Ureter (tissue), 1 donor: ENCODE data around the gene ABCD1. TPM values are rescaled to one million over a fixed set of nuclear protein-coding genes. Genes with fewer than 3 reads are reported as not detected.
"Not testable (repeated sequence)": the region's sequence is repeated elsewhere in the genome, so short reads cannot be mapped to it uniquely, and the experiment has no call there.

Source experiments
- DNase-seq: peaks from one replicate; pipeline ENCODE4 v3.0.0-alpha.2; 2020; ENCODE audit warnings: low spot score
- total RNA-seq: library from RNA; stranded (reverse); gene quantifications from one replicate; pipeline ENCODE4 v1.2.4, GENCODE V29; 2023
- donor health status: DM: yes; HTN: yes; CAD: no.

Gene ABCD1
- total RNA-seq, 1 donor from 2014 or later = 15.1 TPM

- DNase-seq = not testable (repeated sequence)
These were observed 30.4 kb upstream of the ABCD1 start for GRCh38 chrX:153694256-153694655.

DNA sequence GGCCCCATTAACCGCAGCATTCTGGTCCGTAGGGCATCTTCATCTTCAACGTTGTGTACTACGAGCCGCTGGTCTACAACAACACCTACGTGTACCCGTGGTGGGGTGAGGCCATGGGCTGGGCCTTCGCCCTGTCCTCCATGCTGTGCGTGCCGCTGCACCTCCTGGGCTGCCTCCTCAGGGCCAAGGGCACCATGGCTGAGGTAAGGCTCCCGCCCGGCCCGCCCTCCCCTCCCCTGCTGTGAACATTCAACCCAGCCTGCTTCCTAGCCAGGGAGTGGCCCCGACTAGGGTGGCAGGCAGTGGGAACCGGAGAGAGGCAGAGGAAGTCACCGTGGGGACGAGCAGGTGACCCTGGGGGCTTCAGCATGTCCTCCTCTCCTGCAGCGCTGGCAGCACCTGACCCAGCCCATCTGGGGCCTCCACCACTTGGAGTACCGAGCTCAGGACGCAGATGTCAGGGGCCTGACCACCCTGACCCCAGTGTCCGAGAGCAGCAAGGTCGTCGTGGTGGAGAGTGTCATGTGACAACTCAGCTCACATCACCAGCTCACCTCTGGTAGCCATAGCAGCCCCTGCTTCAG is 29.9 kb upstream of the ABCD1 start:
- DNase-seq = no peak

GRCh38 chrX:153696100-153696499 is 28.6 kb upstream of the ABCD1 start:
- DNase-seq = no peak

DNA sequence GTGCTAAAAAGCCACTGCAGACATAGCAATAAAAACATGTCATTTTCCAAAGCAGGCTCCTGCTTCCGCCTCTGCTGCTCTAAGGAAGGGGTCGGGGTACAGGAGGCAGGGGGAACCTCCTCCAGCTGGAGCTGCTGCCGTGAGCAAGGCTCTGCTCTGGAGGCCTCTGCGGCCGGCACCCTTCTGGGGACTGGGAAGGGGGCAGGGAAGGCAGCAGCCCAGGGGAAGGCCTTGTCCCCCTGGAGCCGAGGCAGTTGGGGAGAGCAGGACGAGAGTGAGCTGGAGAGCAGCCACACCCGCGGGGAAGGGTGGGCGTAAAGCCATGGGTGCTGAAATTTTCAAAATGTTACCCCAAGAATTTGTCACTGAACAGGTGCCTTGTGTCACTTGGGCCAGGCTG is 28.1 kb upstream of the ABCD1 start:
- not testable (repeated sequence) for DNase-seq

GRCh38 chrX:153696986-153697722 is 27.5 kb upstream of the ABCD1 start:
- not testable (repeated sequence) for DNase-seq

DNA sequence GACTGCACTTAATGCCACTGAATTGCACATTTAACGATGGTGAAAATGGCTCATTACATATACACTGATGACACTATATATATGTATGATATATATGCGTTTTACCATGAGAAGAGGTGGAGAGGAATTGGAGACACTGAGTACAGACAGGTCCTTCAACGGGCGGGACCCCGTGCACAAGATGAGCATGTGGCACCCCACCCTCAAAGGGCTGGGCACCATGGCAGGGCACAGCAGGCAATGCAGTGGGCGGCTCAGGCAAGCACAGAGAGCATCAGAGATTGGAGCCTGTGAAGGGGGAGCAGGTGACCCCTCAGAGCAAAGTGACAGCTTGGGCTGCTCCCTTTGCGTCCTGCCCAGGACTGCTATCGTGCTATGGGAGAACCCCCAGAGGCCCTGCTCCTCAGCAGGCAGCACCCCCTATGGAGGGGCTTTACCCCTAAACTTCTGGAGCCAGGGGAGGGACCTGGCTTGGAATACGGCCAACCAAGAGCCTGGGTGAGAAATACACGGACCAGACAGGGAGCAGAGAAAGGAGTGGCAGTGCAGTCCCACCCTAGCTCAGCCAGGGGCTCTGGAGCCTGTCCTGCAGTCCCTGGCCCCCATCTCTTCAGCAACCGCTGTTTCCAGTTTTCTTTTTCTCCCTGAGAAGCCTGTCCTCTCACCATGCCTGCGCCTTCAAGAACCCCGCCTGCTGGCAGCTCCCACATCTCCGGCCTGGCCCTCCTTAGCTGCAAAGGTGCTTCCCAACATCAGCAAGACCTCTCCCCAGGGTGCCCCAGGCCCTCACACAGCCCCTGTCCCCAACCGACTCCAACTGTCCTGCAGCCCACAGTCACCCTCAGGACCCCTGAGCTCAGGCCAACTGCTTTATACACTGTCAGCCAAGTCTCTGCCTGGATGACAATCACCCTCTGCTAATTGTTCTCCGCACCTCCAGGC is 26.5 kb upstream of the ABCD1 start:
- DNase-seq = no peak

- DNase-seq = not testable (repeated sequence)
These were observed 25.4 kb upstream of the ABCD1 start for GRCh38 chrX:153699210-153699783.

GRCh38 chrX:153699784-153700371 is 24.8 kb upstream of the ABCD1 start:
- not testable (repeated sequence) for DNase-seq

- DNase-seq = no peak
These were observed 24.2 kb upstream of the ABCD1 start for GRCh38 chrX:153700376-153700945.

GRCh38 chrX:153700967-153701366 is 23.7 kb upstream of the ABCD1 start:
- no peak for DNase-seq

DNA sequence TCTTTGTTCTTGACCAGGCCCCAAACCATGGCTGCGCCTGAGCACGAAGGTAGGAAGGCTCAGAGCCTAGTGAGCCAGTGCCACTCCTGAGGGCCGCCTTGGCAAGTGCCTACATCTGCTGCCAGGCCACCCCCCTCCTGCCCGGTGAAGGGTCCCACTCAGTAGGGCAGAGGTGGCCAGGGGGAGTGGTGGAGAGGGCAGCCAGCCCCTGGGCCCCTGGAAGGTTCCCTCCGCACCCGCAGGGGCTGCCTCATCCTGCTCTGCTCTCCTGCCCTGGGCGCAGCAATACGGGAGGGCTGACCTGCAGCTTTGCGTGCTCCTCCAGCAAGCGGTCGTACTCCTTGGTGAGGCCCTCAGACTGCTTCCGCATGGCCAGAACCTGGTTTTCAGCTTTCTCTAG is 22.9 kb upstream of the ABCD1 start:
- DNase-seq = no peak

DNA sequence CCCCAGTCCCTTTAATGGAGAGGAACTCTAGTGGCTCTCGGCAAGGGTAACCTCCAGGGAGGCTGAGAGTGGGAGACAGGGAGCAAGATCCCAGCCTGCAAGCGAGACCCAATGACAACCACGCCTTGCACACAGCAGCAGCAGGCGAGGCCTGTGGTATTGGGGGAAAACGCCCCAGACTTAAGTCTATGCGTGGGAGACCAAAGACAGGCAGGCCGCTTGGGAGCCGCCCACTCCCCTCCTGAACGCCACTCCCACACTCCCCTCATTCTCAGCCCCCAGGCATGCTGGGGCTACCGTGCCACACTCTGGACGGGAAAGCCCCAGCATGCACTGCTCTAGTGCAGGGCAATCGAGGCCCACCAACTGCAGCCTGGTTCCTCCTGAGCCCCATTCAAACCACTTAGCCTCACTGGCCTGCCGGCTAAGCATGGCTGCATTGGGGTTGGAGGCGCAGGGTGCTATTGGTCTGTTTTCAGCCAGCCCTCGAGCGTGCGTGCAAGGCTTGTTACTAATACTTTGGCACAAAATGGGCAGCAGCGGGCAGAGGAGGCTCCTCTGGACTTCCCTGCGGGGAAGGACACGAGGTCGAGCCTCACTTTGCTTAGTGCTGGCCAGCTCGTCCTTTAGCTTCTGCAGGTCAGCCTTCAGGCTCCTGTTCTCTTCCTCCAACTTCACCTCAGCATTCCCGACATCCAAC is 22.2 kb upstream of the ABCD1 start:
- DNase-seq = no peak

DNA sequence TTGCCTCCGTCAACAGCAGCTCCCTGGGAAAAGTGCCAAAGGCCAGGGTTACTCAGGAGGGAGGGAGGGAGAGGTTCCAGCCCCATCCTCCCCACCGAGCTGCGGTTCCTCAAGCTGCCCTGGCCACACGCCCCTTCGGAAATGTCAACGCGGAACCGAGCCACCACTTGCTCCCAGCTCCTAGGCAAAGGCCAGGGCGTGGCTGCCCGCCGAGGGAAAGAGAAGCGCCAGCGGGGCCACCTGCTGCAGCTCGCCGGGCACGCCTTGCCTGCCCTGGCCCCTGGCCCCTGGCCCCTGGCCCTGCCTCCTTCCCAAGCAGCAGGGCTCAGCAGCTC is 21.7 kb upstream of the ABCD1 start:
- DNase-seq = no peak

DNA sequence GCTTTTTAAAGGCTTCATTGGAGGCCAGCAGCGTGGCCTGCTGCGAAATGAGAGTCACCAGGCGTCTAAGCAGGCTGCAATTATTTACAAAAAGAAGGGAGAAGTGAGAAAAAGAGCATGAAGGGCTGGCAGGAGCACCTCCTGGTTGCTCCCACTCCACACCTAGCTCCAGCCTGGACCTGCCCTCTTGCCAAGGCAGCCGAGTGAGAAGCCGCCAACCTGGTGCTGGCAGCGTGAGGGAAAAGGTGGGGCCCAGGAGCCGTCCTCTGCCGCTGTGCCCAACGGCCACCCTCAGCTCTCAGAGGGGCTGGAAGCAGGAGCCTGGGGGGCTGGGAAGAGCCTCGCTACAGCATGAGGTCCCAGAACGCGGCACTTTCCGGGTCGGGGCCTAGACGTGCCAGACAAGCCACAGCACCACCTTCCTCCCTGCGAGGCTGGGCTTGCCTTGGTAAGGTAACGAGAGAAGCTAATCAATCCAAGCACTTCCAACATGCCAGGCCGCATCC is 20.6 kb upstream of the ABCD1 start:
- DNase-seq = no peak

GRCh38 chrX:153704631-153705402 is 19.8 kb upstream of the ABCD1 start:
- not testable (repeated sequence) for DNase-seq

DNA sequence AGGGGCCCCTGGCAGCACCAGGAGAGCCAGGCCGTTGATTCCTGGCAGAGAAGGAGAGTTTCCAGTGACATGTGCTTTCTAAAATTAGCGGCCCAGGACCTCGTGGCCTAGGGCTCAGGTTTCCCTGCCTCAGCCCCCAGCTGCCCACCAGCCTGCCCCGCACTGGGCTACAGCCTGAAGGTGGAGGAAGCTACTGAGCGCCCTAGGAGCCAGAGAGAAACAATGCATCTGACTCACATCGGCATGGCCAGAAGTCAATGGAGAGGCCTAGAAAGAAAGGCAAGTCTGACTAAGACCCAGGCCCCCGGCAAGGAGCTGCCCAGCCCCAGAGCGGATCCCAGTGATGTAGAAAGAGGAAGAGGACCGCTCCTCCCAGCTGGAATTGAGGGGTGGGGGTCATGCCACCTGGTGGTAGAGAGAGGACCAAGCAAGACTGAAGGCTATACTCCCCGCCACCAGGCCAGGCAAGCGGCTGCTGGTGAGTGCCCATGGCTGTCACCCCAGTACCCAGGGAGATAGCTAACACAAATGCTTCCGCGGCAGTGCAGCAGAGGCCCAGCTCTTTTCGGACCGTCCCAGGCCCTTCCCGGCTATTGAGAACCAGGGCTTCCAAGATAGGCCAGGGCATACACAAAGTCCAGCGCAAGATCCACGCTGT is 19.1 kb upstream of the ABCD1 start:
- not testable (repeated sequence) for DNase-seq

- no peak for DNase-seq
These were observed 17.9 kb upstream of the ABCD1 start for GRCh38 chrX:153706799-153707198.

- no peak for DNase-seq
These were observed 17.2 kb upstream of the ABCD1 start for GRCh38 chrX:153707406-153707805.

DNA sequence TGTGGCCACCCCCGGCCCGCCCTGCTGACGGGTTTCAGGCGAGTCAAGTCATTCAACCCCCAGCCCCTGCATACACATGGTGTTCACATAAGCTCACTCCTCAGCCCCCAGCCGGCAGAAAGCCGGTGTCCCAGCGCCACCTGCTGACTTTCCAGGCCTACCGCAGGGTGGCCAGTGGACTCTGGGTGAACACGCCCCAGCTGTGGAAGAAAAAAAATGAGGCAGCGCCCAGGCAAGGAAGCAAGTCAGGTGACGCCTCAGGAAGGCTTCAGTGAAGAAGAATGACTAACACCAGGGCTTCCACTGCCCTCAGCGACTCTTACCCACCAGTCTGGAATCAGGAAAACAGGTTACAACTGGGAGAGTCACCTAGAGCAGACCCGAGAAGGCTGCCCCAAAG is 16.2 kb upstream of the ABCD1 start:
- peak; percentile 81 for DNase-seq
